GM08714 (cell line): ENCODE results near the gene DCBLD2.
"Not testable (repeated sequence)": the region's sequence is repeated elsewhere in the genome, so short reads cannot be mapped to it uniquely, and the experiment has no call there.

ENCODE experiments used
- H3K4me3 ChIP-seq: fragments of 200-500 bp; sonication (Bioruptor generic); 2 replicates; pipeline ENCODE4 v1.5.1; 2014; ENCODE audit warnings: mild to moderate bottlenecking, low read length, inconsistent platforms
- ZNF274 ChIP-seq: IDR thresholded peaks from 2 replicates; pipeline ENCODE4 v1.6.1; 2012; ENCODE audit warnings: mild to moderate bottlenecking, low read depth, low read length

The DCBLD2 gene

DNA sequence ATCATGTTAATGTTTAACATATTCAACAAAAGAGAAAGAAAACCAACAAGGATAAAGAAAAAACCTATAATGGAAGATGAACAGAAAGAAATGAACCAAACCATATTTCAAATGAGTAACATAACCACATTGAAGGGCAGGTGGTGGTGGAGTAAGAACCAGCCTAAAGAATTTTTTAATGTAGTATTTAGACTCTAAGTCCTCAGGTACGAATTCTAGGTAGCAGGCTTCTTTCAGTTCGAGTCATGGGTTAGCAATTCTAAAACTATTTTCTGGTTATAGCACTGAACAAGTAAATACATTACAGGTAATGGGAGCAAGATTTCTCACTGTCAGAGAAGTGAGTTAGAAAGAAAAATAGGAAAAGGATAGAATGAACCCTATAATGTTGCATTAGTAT lies 24.4 kb downstream of the DCBLD2 start:
- H3K4me3 ChIP-seq: no peak overlapping the region
- no peak for TF ChIP-seq ZNF274

DNA sequence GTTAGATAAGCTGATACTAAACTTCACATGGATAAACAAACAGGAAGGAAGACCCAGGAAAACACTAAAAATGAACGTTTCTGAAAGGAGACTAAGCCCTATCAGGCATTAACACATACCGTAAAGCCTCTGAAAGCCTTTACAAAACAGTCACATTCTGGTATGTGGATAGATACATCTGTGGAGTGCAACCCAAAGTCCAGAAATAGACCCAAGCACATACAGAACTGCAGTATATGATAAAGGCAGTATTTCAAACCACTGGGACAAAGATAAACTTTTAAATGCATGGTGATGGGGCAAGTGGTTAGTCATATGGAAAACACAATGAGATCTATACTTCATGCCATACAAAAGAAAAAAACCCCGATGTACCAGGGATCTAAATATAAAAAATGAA lies 26.0 kb downstream of the DCBLD2 start:
- no peak for TF ChIP-seq ZNF274
- H3K4me3 ChIP-seq: no peak overlapping the region

DNA sequence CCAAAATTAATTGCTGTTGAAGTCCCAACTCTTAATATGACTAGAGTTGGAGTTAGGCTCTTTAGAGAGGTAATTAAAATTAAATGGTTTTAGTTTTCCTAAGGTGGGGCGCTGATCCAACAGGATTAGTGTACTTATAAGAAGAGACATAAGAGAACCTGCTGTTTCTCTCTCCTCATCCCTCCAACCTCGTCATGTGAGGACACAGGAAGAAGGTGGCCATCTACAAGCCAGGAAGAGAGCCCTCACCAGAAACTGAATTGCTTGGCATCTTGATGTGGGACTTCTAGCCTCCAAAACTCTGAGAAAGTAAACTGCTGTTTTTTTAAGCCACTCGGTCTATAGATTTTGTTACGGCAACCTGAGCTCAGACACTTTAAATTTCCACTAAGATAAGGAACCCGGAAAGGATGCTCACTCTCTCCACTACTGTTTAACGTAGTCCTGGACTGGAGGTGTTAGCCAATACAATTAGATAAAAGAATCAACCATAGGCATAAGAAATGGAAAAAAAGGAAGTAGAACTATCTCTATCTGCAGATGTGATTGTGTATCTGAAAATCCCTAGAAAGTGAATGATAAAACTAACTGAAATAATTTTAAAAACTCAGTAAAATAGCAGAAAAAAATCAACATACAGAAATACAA lies 26.8 kb downstream of the DCBLD2 start:
- no peak overlapping the region for H3K4me3 ChIP-seq
- no peak for TF ChIP-seq ZNF274

DNA sequence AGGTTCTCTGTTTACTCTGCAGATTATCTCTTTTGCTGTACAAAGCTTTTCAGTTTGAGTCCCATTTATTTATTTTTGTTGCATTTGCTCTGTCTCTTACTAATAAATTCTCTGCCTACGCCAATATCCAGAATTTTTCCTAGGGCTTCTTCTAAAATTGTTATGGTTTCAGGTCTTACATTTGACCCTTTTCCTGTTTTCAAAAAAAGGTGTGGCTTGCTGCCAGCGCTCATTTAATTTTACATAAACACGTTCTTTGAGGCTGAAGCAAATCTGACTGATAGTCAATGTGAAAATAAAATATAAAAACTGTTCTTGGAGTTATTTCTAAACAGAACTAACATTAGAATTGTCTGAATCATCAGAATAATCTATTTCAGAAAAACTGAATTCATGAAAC lies 32.1 kb downstream of the DCBLD2 start:
- no peak overlapping the region for H3K4me3 ChIP-seq
- TF ChIP-seq ZNF274: no peak

DNA sequence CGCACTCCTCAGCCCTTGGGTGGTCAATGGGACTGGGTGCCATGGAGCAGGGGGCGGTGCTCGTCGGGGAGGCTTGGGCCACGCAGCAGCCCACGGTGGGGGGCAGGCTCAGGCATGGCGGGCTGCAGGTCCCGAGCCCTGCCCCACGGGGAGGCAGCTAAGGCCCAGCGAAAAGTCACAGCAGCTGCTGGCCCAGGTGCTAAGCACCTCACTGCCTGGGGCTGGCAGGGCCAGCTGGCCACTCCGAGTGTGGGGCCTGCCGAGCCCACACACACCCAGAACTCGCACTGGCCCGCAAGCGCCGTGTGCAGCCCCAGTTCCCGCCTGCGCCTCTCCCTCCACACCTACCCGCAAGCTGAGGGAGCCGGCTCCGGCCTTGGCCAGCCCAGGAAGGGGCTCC lies 43.5 kb downstream of the DCBLD2 start:
- not testable (repeated sequence) for H3K4me3 ChIP-seq

DNA sequence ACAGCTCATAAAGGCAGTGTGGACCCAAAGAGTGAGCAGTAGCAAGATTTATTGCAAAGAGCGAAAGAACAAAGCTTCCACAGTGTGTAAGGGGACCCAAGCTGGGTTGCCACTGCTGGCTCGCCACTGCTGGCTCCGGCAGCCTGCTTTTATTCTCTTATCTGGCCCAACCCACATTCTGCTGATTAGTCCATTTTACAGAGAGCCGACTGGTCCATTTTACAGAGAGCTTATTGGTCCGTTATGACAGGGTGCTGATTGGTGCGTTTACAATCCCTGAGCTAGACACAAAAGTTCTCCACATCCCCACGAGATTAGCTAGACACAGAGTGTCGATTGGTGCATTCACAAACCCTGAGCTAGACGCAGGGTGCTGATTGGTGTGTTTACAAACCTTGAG lies 44.2 kb downstream of the DCBLD2 start:
- not testable (repeated sequence) for H3K4me3 ChIP-seq

DNA sequence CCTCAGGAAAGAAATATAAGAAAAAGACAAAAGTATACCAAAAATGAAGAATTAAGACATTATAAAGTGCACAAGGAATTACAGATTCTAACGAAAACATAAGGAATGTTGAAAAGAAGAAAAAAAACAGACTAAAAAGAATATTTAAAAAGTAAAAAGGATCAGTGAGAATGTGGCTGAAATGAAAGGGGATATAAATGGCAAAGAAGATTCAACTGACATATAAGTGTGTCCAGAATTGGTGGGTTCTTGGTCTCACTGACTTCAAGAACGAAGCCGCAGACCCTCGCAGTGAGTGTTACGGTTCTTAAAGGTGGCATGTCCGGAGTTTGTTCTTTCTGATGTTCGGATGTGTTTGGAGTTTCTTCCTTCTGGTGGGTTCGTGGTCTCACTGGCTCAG lies 44.8 kb downstream of the DCBLD2 start:
- no peak for TF ChIP-seq ZNF274
- no peak overlapping the region for H3K4me3 ChIP-seq

DNA sequence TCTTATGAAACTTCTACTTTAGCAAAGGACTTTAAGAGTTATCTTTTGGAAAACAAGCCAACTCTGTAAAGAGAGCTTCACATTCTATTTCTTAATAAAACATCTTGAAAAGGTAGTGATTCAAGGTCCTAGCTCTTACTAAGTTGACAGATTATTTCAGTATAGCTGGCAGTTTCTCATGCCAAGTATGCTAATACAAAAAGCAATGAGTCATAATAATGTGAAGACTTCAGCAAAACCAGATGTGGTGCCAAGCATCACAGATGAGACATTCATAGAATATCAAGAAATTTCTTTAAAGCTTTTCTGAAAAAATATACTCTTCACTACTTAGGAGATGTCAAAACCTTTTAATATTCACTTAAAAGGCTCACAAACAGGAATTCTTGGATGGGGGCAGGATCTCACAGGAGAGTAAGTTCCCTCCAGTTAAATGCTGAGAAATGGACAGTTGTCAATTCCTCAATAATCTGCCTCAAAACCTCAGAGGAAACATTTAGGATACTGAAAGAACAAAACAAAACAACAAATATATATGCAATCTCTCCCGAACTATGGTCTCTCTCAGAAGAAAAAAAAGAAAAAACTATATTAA lies 45.6 kb downstream of the DCBLD2 start:
- TF ChIP-seq ZNF274: no peak
- no peak overlapping the region for H3K4me3 ChIP-seq

DNA sequence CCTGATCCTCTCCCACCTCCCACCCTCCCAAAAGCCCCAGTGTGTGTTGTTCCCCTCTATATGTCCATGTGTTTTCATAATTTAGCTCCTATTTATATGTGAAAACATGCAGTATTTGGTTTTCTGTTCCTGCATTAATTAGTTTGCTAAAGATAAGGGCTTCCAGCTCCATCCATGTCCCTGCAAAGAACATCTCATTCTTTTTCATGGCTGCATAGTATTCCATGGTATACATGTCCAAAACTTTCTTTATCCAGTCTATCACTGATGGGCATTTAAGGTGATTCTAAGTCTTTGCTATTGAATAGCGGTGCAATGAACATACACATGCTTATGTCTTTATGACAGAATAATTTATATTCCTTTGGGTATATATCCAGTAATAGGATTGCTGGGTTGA lies 53.4 kb downstream of the DCBLD2 start:
- TF ChIP-seq ZNF274: no peak
- no peak overlapping the region for H3K4me3 ChIP-seq

DNA sequence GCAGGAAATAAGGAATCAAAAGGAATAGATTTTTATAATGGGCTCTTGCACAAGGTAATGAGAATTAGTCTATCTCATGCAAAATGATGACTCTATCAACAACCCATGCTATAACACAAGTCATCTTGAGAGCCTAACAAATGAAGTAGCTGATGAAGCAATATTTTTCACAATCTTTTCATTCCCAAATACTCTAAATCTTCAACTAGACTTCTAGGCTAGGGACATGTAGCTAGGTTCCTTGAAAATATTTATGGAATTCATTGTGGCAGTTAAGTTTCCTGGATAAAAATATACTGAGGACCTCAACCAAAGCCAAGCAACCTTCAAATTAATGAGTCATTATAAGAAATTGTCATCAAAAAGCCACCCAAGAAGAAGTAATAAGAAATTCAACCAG lies 55.4 kb downstream of the DCBLD2 start:
- H3K4me3 ChIP-seq: no peak overlapping the region
- no peak for TF ChIP-seq ZNF274

DNA sequence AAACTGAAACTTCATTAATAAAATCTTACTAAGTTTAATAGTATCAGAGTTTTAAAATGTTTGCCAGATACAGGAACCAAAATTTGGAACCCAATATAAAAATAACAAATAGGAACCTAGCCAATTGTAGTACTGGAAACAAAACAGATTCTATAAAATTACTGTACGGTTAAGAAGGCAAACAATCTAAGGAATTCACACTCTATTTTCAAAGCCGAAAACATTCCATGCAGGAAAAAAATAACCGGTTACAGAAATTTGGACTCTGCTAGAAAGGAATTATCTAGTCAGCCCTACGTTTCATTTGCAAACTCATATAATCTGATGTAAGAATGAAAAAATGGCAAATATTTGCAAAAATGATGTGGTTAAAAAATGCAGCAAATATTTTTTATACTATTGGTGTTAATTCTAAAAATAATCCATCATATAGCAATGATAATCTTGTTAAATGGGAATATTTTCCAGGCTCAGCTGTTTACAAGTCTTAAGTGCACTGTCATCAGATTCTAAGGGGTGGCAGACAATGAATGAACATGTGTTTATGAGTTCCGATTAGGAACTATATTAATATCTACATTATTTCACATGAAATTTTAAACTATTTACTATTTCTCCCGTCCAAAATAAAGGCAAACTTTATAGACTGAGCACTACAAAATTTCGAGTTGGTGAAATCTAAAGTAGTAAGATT lies 58.1 kb downstream of the DCBLD2 start:
- no peak overlapping the region for H3K4me3 ChIP-seq
- no peak for TF ChIP-seq ZNF274

DNA sequence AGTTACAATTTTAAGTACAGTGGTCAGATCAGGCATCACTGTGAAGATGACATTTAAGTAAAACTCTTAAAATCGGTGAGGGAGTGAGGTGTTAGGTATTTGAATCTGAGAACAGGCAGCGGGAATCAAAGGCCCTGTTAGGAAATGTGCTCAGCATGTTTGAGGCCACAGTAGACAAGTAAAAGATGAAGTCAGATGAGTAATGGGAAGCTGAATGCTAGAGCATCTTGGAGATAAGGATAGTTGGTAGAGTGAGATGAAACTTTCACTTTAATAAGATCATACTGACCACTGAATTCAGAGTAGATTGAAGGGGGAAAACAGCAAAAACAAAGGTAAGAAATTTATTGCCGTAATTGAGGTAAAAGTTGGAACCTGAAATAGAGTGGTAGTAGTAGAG lies 61.6 kb downstream of the DCBLD2 start:
- no peak for TF ChIP-seq ZNF274
- H3K4me3 ChIP-seq: no peak overlapping the region

DNA sequence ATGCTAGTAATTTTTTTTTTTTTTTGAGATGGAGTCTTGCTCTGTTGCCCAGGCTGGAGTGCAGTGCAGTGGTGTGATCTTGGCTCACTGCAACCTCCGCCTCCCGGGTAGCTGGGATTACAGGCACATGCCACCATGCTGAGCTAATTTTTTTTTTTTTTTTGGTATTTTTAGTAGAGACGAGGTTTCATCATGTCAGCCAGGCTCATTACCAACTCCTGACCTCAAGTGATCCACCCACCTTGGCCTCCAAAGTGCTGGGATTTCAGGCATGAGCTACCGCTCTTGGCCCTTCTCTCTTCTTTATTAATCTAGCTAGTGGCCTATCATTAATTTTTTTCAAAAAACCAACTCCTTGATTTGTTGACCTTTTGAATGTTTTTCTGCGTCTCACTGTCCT lies 70.4 kb downstream of the DCBLD2 start:
- not testable (repeated sequence) for H3K4me3 ChIP-seq

DNA sequence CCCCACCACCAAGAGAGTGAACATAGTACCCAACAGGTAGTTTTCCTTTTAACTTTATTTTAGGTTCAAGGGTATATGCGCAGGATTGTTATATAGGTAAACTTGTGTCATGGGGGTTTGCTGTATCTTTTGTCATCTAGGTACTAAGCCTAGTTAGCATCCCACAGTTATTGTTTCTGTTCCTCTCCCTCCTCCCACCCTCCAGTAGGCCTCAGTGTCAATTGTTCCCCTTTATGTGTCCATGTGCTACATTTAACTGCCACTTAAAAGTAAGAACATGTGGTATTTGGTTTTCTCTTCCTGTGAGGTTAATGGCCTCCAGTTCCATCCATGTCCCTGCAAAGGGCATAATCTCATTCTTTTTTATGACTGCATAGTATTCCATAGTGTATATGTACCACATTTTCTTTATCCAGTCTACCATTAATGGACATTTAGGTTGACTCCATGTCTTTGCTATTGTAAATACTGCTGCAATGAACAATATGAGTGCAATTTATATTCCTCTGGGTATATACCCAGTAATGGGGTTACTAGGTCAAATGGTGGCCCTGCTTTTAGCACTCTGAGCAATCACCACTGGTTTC lies 72.2 kb downstream of the DCBLD2 start:
- no peak for TF ChIP-seq ZNF274
- H3K4me3 ChIP-seq: no peak overlapping the region

DNA sequence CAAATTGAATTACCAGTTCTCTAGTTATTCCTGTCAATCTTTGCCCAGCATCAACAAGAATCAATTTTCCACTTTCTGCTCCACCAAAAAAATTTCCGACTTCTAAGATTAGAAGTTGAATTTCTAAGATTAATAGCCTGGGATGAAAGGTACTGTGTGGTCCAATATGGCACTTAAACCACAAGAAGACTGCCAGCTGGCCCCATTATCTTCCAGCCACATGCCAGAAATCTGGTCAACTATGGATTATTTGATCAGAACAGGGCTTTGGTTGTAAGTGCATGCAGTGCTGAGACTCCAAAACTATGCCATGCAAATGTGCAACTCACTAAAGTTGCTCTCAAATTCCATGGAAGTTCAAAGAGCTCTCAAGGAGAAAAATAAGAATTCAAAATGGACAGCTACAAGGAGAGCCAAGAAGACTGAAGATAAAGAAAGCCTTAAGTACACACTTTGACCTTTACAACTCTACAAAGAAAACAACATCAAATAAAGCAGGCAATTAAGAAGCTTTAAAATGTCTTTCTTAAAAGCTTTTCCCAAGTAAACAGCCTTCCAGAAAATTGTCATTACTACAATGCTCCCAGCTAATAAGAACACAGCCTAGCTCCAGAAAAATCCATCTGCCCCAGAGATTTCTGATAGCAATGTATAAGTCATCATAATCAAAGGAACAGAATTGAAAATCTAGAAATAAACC lies 74.1 kb downstream of the DCBLD2 start:
- TF ChIP-seq ZNF274: no peak
- no peak overlapping the region for H3K4me3 ChIP-seq
